H1 (cell line): ENCODE measurements around the gene PPID. TPM values are rescaled to one million over a fixed set of nuclear protein-coding genes. Genes with fewer than 3 reads are reported as not detected.
A peak's percentile ranks its signal among the peaks of the same experiment; 100 is the strongest.

Source experiments
- GTF2F1 ChIP-seq: IDR thresholded peaks from 2 replicates; pipeline ENCODE4 v1.6.1; 2012; ENCODE audit warnings: low read depth, low read length, improper control_type of control experiment, borderline replicate concordance
- RAD21 ChIP-seq, 2 experiments: IDR thresholded peaks in 1 of 2; conservative IDR thresholded peaks in 1 of 2; 2 replicates each; pipeline ENCODE4 v1.6.1; 2011; ENCODE audit warnings: low read depth in 2 of 2, low read length in 2 of 2, improper control_type of control experiment in 1 of 2, inconsistent platforms in 1 of 2, mild to moderate bottlenecking in 1 of 2, moderate library complexity in 1 of 2
- polyA plus RNA-seq, 7 experiments: library from polyadenylated mRNA; depleted of rRNA in 3 of 7; stranded (reverse) in 5 of 7; unstranded in 2 of 7; fragments of >200 nt in 5 of 7; fragments of 200-250 nt in 2 of 7; gene quantifications; 1 replicate in 5 of 7; 2 replicates in 1 of 7; 4 replicates in 1 of 7; pipeline versions ENCODE4 v1.2.1 to v1.2.3, GENCODE V29; 2011 to 2013; ENCODE audit warnings: missing spikeins in 2 of 7, mixed read lengths in 2 of 7
- total RNA-seq: library from RNA; stranded (reverse); fragmentation: NEBNext Ultra II Directional; extraction: Animal tissue kit (Norgen Biotek cat#: 25700); gene quantifications from 2 replicates; pipeline ENCODE4 v1.2.1, GENCODE V29; 2021
- TF ChIP-seq, protein P1 (sequence below): fragments of 300-600 bp; sonication (generic); IDR thresholded peaks from 2 replicates; pipeline ENCODE4 v1.7.1; 2012; ENCODE audit warnings: low read length, moderate library complexity, mild to moderate bottlenecking, inconsistent platforms; ENCODE audit not compliant: insufficient replicate concordance

PPID gene
- total and polyA plus RNA-seq, 2 of the 8 experiments (the other 6 are each of a cell fraction or from before 2014, with no cell fraction given) = 20.2 to 53.2 TPM

DNA sequence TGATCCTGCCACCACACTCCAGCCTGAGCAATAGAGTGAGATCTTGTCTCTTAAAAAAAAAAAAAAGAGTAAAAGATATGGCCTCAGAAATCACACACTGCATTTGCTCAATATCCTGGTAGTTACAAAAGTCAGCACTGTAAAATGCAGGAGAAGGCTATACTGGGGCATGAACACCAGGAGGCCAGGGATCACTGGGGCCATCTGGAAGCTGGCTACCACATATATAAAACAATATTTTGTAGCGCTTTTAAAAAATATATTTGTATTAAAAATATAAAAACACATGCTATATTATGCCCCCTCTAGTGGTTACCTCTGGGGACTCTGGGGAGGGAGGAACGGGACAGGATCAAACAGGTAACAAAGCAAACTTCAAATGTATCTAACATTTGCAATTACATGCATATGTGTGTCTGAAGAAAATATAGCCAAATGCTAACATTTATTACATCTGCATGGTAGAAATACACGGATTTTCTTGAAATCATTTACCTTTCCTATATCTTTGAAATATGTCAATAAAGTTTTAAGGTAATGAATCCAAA is 55.5 kb downstream of the PPID start (continued):
- TF ChIP-seq, protein P1, sequence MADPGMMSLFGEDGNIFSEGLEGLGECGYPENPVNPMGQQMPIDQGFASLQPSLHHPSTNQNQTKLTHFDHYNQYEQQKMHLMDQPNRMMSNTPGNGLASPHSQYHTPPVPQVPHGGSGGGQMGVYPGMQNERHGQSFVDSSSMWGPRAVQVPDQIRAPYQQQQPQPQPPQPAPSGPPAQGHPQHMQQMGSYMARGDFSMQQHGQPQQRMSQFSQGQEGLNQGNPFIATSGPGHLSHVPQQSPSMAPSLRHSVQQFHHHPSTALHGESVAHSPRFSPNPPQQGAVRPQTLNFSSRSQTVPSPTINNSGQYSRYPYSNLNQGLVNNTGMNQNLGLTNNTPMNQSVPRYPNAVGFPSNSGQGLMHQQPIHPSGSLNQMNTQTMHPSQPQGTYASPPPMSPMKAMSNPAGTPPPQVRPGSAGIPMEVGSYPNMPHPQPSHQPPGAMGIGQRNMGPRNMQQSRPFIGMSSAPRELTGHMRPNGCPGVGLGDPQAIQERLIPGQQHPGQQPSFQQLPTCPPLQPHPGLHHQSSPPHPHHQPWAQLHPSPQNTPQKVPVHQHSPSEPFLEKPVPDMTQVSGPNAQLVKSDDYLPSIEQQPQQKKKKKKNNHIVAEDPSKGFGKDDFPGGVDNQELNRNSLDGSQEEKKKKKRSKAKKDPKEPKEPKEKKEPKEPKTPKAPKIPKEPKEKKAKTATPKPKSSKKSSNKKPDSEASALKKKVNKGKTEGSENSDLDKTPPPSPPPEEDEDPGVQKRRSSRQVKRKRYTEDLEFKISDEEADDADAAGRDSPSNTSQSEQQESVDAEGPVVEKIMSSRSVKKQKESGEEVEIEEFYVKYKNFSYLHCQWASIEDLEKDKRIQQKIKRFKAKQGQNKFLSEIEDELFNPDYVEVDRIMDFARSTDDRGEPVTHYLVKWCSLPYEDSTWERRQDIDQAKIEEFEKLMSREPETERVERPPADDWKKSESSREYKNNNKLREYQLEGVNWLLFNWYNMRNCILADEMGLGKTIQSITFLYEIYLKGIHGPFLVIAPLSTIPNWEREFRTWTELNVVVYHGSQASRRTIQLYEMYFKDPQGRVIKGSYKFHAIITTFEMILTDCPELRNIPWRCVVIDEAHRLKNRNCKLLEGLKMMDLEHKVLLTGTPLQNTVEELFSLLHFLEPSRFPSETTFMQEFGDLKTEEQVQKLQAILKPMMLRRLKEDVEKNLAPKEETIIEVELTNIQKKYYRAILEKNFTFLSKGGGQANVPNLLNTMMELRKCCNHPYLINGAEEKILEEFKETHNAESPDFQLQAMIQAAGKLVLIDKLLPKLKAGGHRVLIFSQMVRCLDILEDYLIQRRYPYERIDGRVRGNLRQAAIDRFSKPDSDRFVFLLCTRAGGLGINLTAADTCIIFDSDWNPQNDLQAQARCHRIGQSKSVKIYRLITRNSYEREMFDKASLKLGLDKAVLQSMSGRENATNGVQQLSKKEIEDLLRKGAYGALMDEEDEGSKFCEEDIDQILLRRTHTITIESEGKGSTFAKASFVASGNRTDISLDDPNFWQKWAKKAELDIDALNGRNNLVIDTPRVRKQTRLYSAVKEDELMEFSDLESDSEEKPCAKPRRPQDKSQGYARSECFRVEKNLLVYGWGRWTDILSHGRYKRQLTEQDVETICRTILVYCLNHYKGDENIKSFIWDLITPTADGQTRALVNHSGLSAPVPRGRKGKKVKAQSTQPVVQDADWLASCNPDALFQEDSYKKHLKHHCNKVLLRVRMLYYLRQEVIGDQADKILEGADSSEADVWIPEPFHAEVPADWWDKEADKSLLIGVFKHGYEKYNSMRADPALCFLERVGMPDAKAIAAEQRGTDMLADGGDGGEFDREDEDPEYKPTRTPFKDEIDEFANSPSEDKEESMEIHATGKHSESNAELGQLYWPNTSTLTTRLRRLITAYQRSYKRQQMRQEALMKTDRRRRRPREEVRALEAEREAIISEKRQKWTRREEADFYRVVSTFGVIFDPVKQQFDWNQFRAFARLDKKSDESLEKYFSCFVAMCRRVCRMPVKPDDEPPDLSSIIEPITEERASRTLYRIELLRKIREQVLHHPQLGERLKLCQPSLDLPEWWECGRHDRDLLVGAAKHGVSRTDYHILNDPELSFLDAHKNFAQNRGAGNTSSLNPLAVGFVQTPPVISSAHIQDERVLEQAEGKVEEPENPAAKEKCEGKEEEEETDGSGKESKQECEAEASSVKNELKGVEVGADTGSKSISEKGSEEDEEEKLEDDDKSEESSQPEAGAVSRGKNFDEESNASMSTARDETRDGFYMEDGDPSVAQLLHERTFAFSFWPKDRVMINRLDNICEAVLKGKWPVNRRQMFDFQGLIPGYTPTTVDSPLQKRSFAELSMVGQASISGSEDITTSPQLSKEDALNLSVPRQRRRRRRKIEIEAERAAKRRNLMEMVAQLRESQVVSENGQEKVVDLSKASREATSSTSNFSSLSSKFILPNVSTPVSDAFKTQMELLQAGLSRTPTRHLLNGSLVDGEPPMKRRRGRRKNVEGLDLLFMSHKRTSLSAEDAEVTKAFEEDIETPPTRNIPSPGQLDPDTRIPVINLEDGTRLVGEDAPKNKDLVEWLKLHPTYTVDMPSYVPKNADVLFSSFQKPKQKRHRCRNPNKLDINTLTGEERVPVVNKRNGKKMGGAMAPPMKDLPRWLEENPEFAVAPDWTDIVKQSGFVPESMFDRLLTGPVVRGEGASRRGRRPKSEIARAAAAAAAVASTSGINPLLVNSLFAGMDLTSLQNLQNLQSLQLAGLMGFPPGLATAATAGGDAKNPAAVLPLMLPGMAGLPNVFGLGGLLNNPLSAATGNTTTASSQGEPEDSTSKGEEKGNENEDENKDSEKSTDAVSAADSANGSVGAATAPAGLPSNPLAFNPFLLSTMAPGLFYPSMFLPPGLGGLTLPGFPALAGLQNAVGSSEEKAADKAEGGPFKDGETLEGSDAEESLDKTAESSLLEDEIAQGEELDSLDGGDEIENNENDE = peak; percentile 44
- TF ChIP-seq GTF2F1 = no peak
- TF ChIP-seq RAD21 (IDR thresholded peaks at IDR 0.05 in 1 of 2, conservative IDR thresholded peaks at IDR 0.05 in 1 of 2; ENCODE audit: low read depth in 2 of 2, low read length in 2 of 2) = peak; percentile 54 to 62
